GM12878 (cell line): ENCODE measurements around the gene CRYGN. TPM values are rescaled to one million over a fixed set of nuclear protein-coding genes. Genes with fewer than 3 reads are reported as not detected.

Source experiments
- ATAC-seq: fragments of 200-7000 bp; cut with Tn5 transposase; 3 replicates; pipeline ENCODE4 v1.9.1; 2020; ENCODE audit warnings: mild to moderate bottlenecking, moderate library complexity
- BruUV-seq: library from RNA; stranded (reverse); fragments of 400-500 nt; replicated peaks from 2 replicates; lab custom pipeline; 2021; lab: Mats Ljungman, UMichigan
- CTCF ChIA-PET: fragments of 300-600 bp; sonication (Branson Sonifier 250); formaldehyde crosslinking; extraction: SDS; loops from one replicate; lab custom pipeline; 2021; ENCODE audit warnings: inconsistent platforms; lab: Yijun Ruan, JAX
- POLR2A ChIA-PET: fragments of 350-600 bp; formaldehyde crosslinking; extraction: SDS; loops from one replicate; lab custom pipeline; 2021; ENCODE audit warnings: inconsistent platforms; lab: Charles Lee
- RAD21 ChIA-PET: fragments of 300-600 bp; sonication (Branson Sonifier 250); formaldehyde crosslinking; loops from one replicate; lab custom pipeline; 2023; ENCODE audit warnings: antibody characterized with exemption; ENCODE audit not compliant: unreplicated experiment; lab: Charles Lee
- SMC1A ChIA-PET: fragments of 300-600 bp; sonication (Branson Sonifier 250); formaldehyde crosslinking; loops from one replicate; lab custom pipeline; 2023; ENCODE audit not compliant: unreplicated experiment, uncharacterized antibody; lab: Charles Lee
- DNase-seq: peaks from one replicate; pipeline ENCODE4 v3.0.0-alpha.2; 2011; ENCODE audit warnings: low read depth, low spot score
- FAIRE-seq: peaks from 3 replicates; lab custom pipeline; 2011; peaks lifted over from hg19 to GRCh38; lab: Jason Lieb, UNC
- H2AFZ ChIP-seq: 2 replicates; pipeline ENCODE4 v1.6.0; 2011; ENCODE audit warnings: low read depth, low read length, control low read depth; ENCODE audit not compliant: control insufficient read depth
- H3K27ac ChIP-seq: 2 replicates; pipeline ENCODE4 v1.5.1; 2011; ENCODE audit warnings: control low read depth; ENCODE audit not compliant: control insufficient read depth, insufficient read depth
- H3K27me3 ChIP-seq, 2 experiments: replicated peaks in 1 of 2; 2 replicates each; pipeline versions ENCODE4 v1.6.0 to v1.6.1; 2011; ENCODE audit warnings: low read length in 1 of 2; ENCODE audit not compliant: control insufficient read depth in 2 of 2, insufficient read depth in 2 of 2
- H3K36me3 ChIP-seq, 2 experiments: 2 replicates each; pipeline ENCODE4 v1.5.1; 2011; ENCODE audit warnings: low read length in 1 of 2; ENCODE audit not compliant: control insufficient read depth in 2 of 2, insufficient read depth in 2 of 2
- H3K4me1 ChIP-seq: 2 replicates; pipeline ENCODE4 v1.6.1; 2011; ENCODE audit warnings: mild to moderate bottlenecking, low read length, moderate library complexity, mixed read lengths; ENCODE audit not compliant: control insufficient read depth, insufficient read depth
- H3K4me2 ChIP-seq: 2 replicates; pipeline ENCODE4 v1.6.0; 2011; ENCODE audit warnings: control low read depth; ENCODE audit not compliant: control insufficient read depth, insufficient read depth
- H3K4me3 ChIP-seq: fragments of 200-600 bp; sonication (generic); 2 replicates; pipeline ENCODE4 v1.5.1; 2016
- H3K79me2 ChIP-seq: 2 replicates; pipeline ENCODE4 v1.6.0; 2011; ENCODE audit warnings: low read length; ENCODE audit not compliant: control insufficient read depth, insufficient read depth
- H3K9ac ChIP-seq: 2 replicates; pipeline ENCODE4 v1.8.0; 2011; ENCODE audit warnings: low read length, control low read depth, mixed read lengths; ENCODE audit not compliant: control insufficient read depth, insufficient read depth
- H3K9me3 ChIP-seq: replicated peaks from 3 replicates; pipeline ENCODE4 v1.5.1; 2011; ENCODE audit warnings: mild to moderate bottlenecking, low read length; ENCODE audit not compliant: control insufficient read depth, insufficient read depth
- H4K20me1 ChIP-seq: 2 replicates; pipeline ENCODE4 v1.6.0; 2011; ENCODE audit not compliant: control insufficient read depth, insufficient read depth
- CBFB ChIP-seq: IDR thresholded peaks from 2 replicates; pipeline ENCODE4 v1.6.1; 2016; ENCODE audit warnings: antibody characterized with exemption, low read depth
- EED ChIP-seq: sonication (generic); IDR thresholded peaks from 2 replicates; pipeline ENCODE4 v1.6.1; 2016; ENCODE audit warnings: antibody characterized with exemption, low read depth
- GABPA ChIP-seq: IDR thresholded peaks from 2 replicates; pipeline ENCODE4 v1.6.1; 2014; ENCODE audit warnings: antibody characterized with exemption, low read depth, mild to moderate bottlenecking, inconsistent platforms
- HCFC1 ChIP-seq: fragments of 150-350 bp; IDR thresholded peaks from 2 replicates; pipeline ENCODE4 v1.6.1; 2014; ENCODE audit warnings: low read length
- IKZF2 ChIP-seq, 2 experiments: fragments of 450-650 bp; IDR thresholded peaks; 2 replicates each; pipeline ENCODE4 v1.6.1; 2017; ENCODE audit warnings: mild to moderate bottlenecking in 2 of 2, moderate library complexity in 2 of 2
- MEF2B ChIP-seq: fragments of 450-650 bp; IDR thresholded peaks from 2 replicates; pipeline ENCODE4 v1.6.1; 2018; ENCODE audit warnings: mild to moderate bottlenecking, moderate library complexity; ENCODE audit not compliant: partially characterized antibody, poor library complexity, severe bottlenecking
- MLLT1 ChIP-seq: fragments of 450-650 bp; IDR thresholded peaks from 2 replicates; pipeline ENCODE4 v1.6.1; 2016; ENCODE audit warnings: mild to moderate bottlenecking
- MTA3 ChIP-seq: IDR thresholded peaks from 2 replicates; pipeline ENCODE4 v1.6.1; 2012; ENCODE audit warnings: low read length, inconsistent platforms, borderline replicate concordance
- RELA ChIP-seq: fragments of 450-650 bp; IDR thresholded peaks from 2 replicates; pipeline ENCODE4 v1.8.0; 2014; ENCODE audit warnings: borderline replicate concordance; ENCODE audit not compliant: partially characterized antibody
- RELB ChIP-seq: fragments of 450-650 bp; IDR thresholded peaks from 2 replicates; pipeline ENCODE4 v1.6.1; 2017; ENCODE audit warnings: low read depth, mild to moderate bottlenecking, moderate library complexity
- SPI1 ChIP-seq: IDR thresholded peaks from 2 replicates; pipeline ENCODE4 v1.6.1; 2011; ENCODE audit warnings: low read depth, mild to moderate bottlenecking, low read length, moderate library complexity, borderline replicate concordance; ENCODE audit not compliant: insufficient read depth
- TBL1XR1 ChIP-seq: IDR thresholded peaks from 2 replicates; pipeline ENCODE4 v1.6.1; 2012; ENCODE audit warnings: low read depth, low read length, improper control_type of control experiment
- WGBS: methylation state at CpG from one replicate; pipeline ENCODE4 v1.1.6; 2016; ENCODE audit warnings: low lambda C conversion rate; ENCODE audit not compliant: insufficient replicate concordance, insufficient coverage; ENCODE audit errors: missing lambda C conversion rate; 5-methylcytosine and 5-hydroxymethylcytosine counted together
- in situ Hi-C: fragments of 300-500 bp; cut with MboI; formaldehyde crosslinking; loops from 9 replicates; pipeline ENCODE4 v1.14.3; 2018; ENCODE audit warnings: mixed read lengths
- intact Hi-C: fragments of 100-400 bp; cut with micrococcal nuclease; formaldehyde crosslinking; loops from one replicate; pipeline ENCODE4 v1.14.2; 2022; ENCODE audit not compliant: unreplicated experiment
- polyA plus RNA-seq, 11 experiments: library from polyadenylated mRNA; depleted of rRNA in 4 of 11; unstranded in 6 of 11; stranded (reverse) in 5 of 11; fragments of >200 nt; fragmentation: Nextera tagmentation in 4 of 11; fragmentation: Illumina TruSeq in 1 of 11; extraction: Ambion mirVana in 4 of 11; extraction: Trizol in 1 of 11; gene quantifications; 1 replicate in 1 of 11; 2 replicates in 10 of 11; pipeline versions ENCODE4 v1.2.1 to v1.2.3, GENCODE V29; 2011 to 2016; ENCODE audit warnings: inconsistent platforms in 2 of 11, missing spikeins in 2 of 11, low read depth in 1 of 11
- total RNA-seq, 4 experiments: library from RNA; depleted of rRNA in 3 of 4; stranded (reverse); fragments of >200 nt in 3 of 4; fragmentation: Illumina TruSeq in 1 of 4; extraction: Trizol in 1 of 4; gene quantifications; 2 replicates each; pipeline versions ENCODE4 v1.2.1 to v1.2.3, GENCODE V29; 2013 to 2021

CRYGN gene
- total and polyA plus RNA-seq, 10 of the 15 experiments (the other 5 are each of a cell fraction or from before 2014, with no cell fraction given): not detected

GRCh38 chr7:151405588-151405987, 34.4 kb downstream of the CRYGN start:
- H3K4me1 ChIP-seq: peaks cover 6% of the 10 kb centered on the region
- ATAC-seq (no peak), DNase-seq (no peak)

More at GRCh38 chr7:151405588-151405987, 34.4 kb downstream of the CRYGN start:
- CTCF ChIA-PET: no interaction called here
- Histone ChIP-seq H3K4me3 (no peak overlapping the region), H3K9ac (no peak overlapping the region), H3K36me3 (no peaks in the 10 kb centered on the region), H3K79me2 (no peaks in the 10 kb centered on the region), H3K27ac (no peak overlapping the region), H3K9me3 (no peaks in the 10 kb centered on the region), H3K4me2 (no peak overlapping the region), H3K27me3 (peaks cover 5 to 9% of the 10 kb centered on the region in 2 experiments; a peak in 3 of 4 replicates), H4K20me1 (no peaks in the 10 kb centered on the region), H2AFZ (no peak overlapping the region)
- WGBS: 63% methylated on average over 10 of the region's 10 CpGs
- no peak for FAIRE-seq
- intact Hi-C loops (no loop called here), in situ Hi-C loops (no loop called here)
- POLR2A ChIA-PET: no interaction called here
- TF ChIP-seq IKZF2 (IDR thresholded peaks at IDR 0.05): no peak
- no peak for TF ChIP-seq MTA3
- no peak for TF ChIP-seq TBL1XR1
- TF ChIP-seq HCFC1: no peak
- no peak for TF ChIP-seq SPI1
- no peak for TF ChIP-seq RELB
- no peak for TF ChIP-seq MLLT1
- no peak for TF ChIP-seq EED
- TF ChIP-seq RELA: no peak
- TF ChIP-seq MEF2B: no peak
- no peak for TF ChIP-seq CBFB
- TF ChIP-seq GABPA: no peak
- RAD21 ChIA-PET: no interaction called here
- no TSS peak for BruUV-seq
- SMC1A ChIA-PET: no interaction called here
